Panc1 (cell line): ENCODE data around the gene PADI2. TPM values are rescaled to one million over a fixed set of nuclear protein-coding genes. Genes with fewer than 3 reads are reported as not detected.

ENCODE experiments used
- ATAC-seq: fragments of 200-7000 bp; cut with Tn5 transposase; 2 replicates; pipeline ENCODE4 v1.9.1; 2020; ENCODE audit warnings: mild to moderate bottlenecking, moderate library complexity
- BruUV-seq: library from RNA; stranded (reverse); fragments of 400-500 nt; replicated peaks from 2 replicates; lab custom pipeline; 2021; lab: Mats Ljungman, UMichigan
- CTCF ChIA-PET: fragments of 300-600 bp; sonication (Branson Sonifier 250); formaldehyde crosslinking; loops from one replicate; lab custom pipeline; 2022; ENCODE audit warnings: antibody characterized with exemption; lab: Charles Lee
- POLR2A ChIA-PET: fragments of 300-600 bp; sonication (Branson Sonifier 250); formaldehyde crosslinking; loops from one replicate; lab custom pipeline; 2022; ENCODE audit warnings: antibody characterized with exemption; lab: Charles Lee
- DNase-seq: peaks from one replicate; pipeline ENCODE4 v3.0.0-alpha.2; 2010; ENCODE audit warnings: low read depth, low spot score
- H3K27ac ChIP-seq: 2 replicates; pipeline ENCODE4 v1.5.1; 2011; ENCODE audit warnings: mild to moderate bottlenecking, low read length, inconsistent platforms
- H3K27me3 ChIP-seq: fragments of 200-500 bp; sonication (Bioruptor generic); 2 replicates; pipeline ENCODE4 v1.6.0; 2014; ENCODE audit warnings: low read length, inconsistent platforms; ENCODE audit not compliant: control insufficient read depth, insufficient read depth
- H3K36me3 ChIP-seq: fragments of 200-500 bp; sonication (Bioruptor generic); 2 replicates; pipeline ENCODE4 v1.5.1; 2014; ENCODE audit warnings: inconsistent platforms, mild to moderate bottlenecking, low read length, moderate library complexity; ENCODE audit not compliant: control insufficient read depth, insufficient read depth
- H3K4me1 ChIP-seq: 2 replicates; pipeline ENCODE4 v1.5.1; 2011; ENCODE audit warnings: inconsistent platforms, mild to moderate bottlenecking, low read length, moderate library complexity; ENCODE audit not compliant: control insufficient read depth, insufficient read depth
- H3K4me3 ChIP-seq, 2 experiments: 2 replicates each; pipeline ENCODE4 v1.5.1; 2011 to 2012; ENCODE audit warnings: low read depth in 2 of 2, low read length in 2 of 2, mild to moderate bottlenecking in 2 of 2, inconsistent platforms in 1 of 2, moderate library complexity in 1 of 2
- H3K9me3 ChIP-seq: fragments of 200-500 bp; sonication (Bioruptor generic); 2 replicates; pipeline ENCODE4 v1.5.1; 2014; ENCODE audit warnings: low read depth, mild to moderate bottlenecking, inconsistent platforms, low read length, moderate library complexity; ENCODE audit not compliant: control insufficient read depth, insufficient read depth
- CTCF ChIP-seq: fragments of 450-650 bp; IDR thresholded peaks from 2 replicates; pipeline ENCODE4 v1.5.1; 2017; ENCODE audit warnings: mild to moderate bottlenecking
- POLR2AphosphoS5 ChIP-seq: IDR thresholded peaks from 2 replicates; pipeline ENCODE4 v1.6.1; 2012; ENCODE audit warnings: mild to moderate bottlenecking, low read depth, low read length, moderate library complexity
- REST ChIP-seq, 2 experiments: IDR thresholded peaks; 2 replicates each; pipeline ENCODE4 v1.6.1; 2011 to 2012; ENCODE audit warnings: low read depth in 2 of 2, control low read depth in 1 of 2, low read length in 1 of 2, mild to moderate bottlenecking in 1 of 2, moderate library complexity in 1 of 2; ENCODE audit not compliant: insufficient read depth in 1 of 2
- SIN3A ChIP-seq: IDR thresholded peaks from 2 replicates; pipeline ENCODE4 v1.6.1; 2012; ENCODE audit warnings: low read depth, mild to moderate bottlenecking, low read length, moderate library complexity, borderline replicate concordance; ENCODE audit not compliant: insufficient read depth
- TCF7L2 ChIP-seq: IDR thresholded peaks from 2 replicates; pipeline ENCODE4 v1.6.1; 2011; ENCODE audit warnings: mild to moderate bottlenecking, low read depth, low read length, inconsistent platforms
- in situ Hi-C: cut with HindIII; loops from 2 replicates; pipeline ENCODE4 v1.10.0; 2016; ENCODE audit warnings: low sequenced_read_pairs, low pct_unique_long_range_greater_than_20kb
- intact Hi-C: fragments of 100-400 bp; cut with micrococcal nuclease; formaldehyde crosslinking; loops from one replicate; pipeline ENCODE4 v1.10.0; 2022; ENCODE audit not compliant: unreplicated experiment
- total RNA-seq: library from RNA; stranded (reverse); gene quantifications from one replicate; pipeline ENCODE4 v1.2.1, GENCODE V29; 2021; ENCODE audit not compliant: unreplicated experiment

The PADI2 gene
- total RNA-seq, 1 experiment from 2014 or later = 507 TPM

GRCh38 chr1:17028662-17029188 lies 90.5 kb downstream of the PADI2 start:
- DNase-seq (no peak), ATAC-seq (no peak)
- H3K36me3 ChIP-seq = peaks cover 38% of the 10 kb centered on the region
- no peak overlapping the region for H3K4me3 ChIP-seq
- in situ Hi-C loops = no loop called here
- H3K4me1 ChIP-seq = no peaks in the 10 kb centered on the region
- H3K9me3 ChIP-seq = no peaks in the 10 kb centered on the region
- ChIA-PET CTCF (no interaction called here), POLR2A (no interaction called here)
- intact Hi-C loops = no loop called here
- H3K27me3 ChIP-seq = no peaks in the 10 kb centered on the region
- BruUV-seq = no TSS peak
- no peak for TF ChIP-seq TCF7L2
- no peak for TF ChIP-seq CTCF
- H3K27ac ChIP-seq = no peak overlapping the region

- H3K27me3 ChIP-seq = no peaks in the 10 kb centered on the region
- H3K4me3 ChIP-seq = no peak overlapping the region
- in situ Hi-C loops (no loop called here), intact Hi-C loops (no loop called here)
- ATAC-seq = no peak
- TF ChIP-seq POLR2AphosphoS5 (no peak), SIN3A (no peak), TCF7L2 (no peak), CTCF (no peak), REST (IDR thresholded peaks at IDR 0.05; ENCODE audit: insufficient read depth in 1 of 2, low read depth in 2 of 2, low read length in 1 of 2) (no peak)
- ChIA-PET POLR2A (no interaction called here), CTCF (no interaction called here)
- BruUV-seq = no TSS peak
- DNase-seq = no peak
- no peaks in the 10 kb centered on the region for H3K9me3 ChIP-seq
- no peaks in the 10 kb centered on the region for H3K4me1 ChIP-seq
- H3K36me3 ChIP-seq = peaks cover 33% of the 10 kb centered on the region
- H3K27ac ChIP-seq = no peak overlapping the region
Measured at GRCh38 chr1:17027900-17028299, 91.4 kb downstream of the PADI2 start.
